ENCODE results near the gene CD22. TPM values are rescaled to one million over a fixed set of nuclear protein-coding genes. Genes with fewer than 3 reads are reported as not detected.

CD22 gene
- total RNA-seq, 4 donors from 2014 or later, result 0.91 to 4.2 TPM; not detected in 2

- no peak overlapping the region for H3K4me3 ChIP-seq (ENCODE audit: low read depth, poor library complexity, severe bottlenecking)
- 39 to 69% methylated on average over 5 of the region's 5 CpGs for WGBS, 2 donors
- peak in 1 of 2 donors; percentile 34 for DNase-seq (ENCODE audit: low spot score in 2 of 2)
- intact Hi-C loops (cut with DNase I; ENCODE audit: low total_unique reads), result no loop called here
- no peak for TF ChIP-seq POLR2A (IDR thresholded peaks at IDR 0.05)
- no peak for TF ChIP-seq CTCF (IDR thresholded peaks at IDR 0.05)
Observed at GRCh38 chr19:35360880-35361420, 32.0 kb downstream of the CD22 start.

GRCh38 chr19:35362261-35363000 is 33.4 kb downstream of the CD22 start:
- intact Hi-C loops (cut with DNase I; ENCODE audit: low total_unique reads), result no loop called here
- no peak overlapping the region for H3K4me3 ChIP-seq (ENCODE audit: low read depth, poor library complexity, severe bottlenecking)
- TF ChIP-seq CTCF (IDR thresholded peaks at IDR 0.05) (no peak), POLR2A (IDR thresholded peaks at IDR 0.05) (no peak)
- peak in 1 of 2 donors; percentile 80 for DNase-seq (ENCODE audit: low spot score in 2 of 2)
- WGBS, 2 donors, result 68 to 70% methylated on average over 7 to 13 of the region's 14 CpGs

- intact Hi-C loops (cut with DNase I; ENCODE audit: low total_unique reads), result no loop called here
- DNase-seq (ENCODE audit: low spot score in 2 of 2), result peak in 1 of 2 donors; percentile 77
- no peak overlapping the region for H3K4me3 ChIP-seq (ENCODE audit: low read depth, poor library complexity, severe bottlenecking)
- TF ChIP-seq POLR2A (IDR thresholded peaks at IDR 0.05), result no peak
- no peak for TF ChIP-seq CTCF (IDR thresholded peaks at IDR 0.05)
- WGBS, 2 donors, result 62 to 73% methylated on average over 7 to 10 of the region's 11 CpGs
Observed at GRCh38 chr19:35363001-35363590, 34.1 kb downstream of the CD22 start.

GRCh38 chr19:35363711-35364425 is 34.9 kb downstream of the CD22 start:
- TF ChIP-seq CTCF (IDR thresholded peaks at IDR 0.05), result no peak
- TF ChIP-seq POLR2A (IDR thresholded peaks at IDR 0.05), result no peak
- peak in 1 of 2 donors; percentile 64 for DNase-seq (ENCODE audit: low spot score in 2 of 2)
- intact Hi-C loops (cut with DNase I; ENCODE audit: low total_unique reads), result no loop called here
- H3K4me3 ChIP-seq (ENCODE audit: low read depth, poor library complexity, severe bottlenecking), result no peak overlapping the region
- 79 to 80% methylated on average over 18 to 19 of the region's 19 CpGs for WGBS, 2 donors

- H3K4me3 ChIP-seq (ENCODE audit: low read depth, poor library complexity, severe bottlenecking), result no peak overlapping the region
- intact Hi-C loops (cut with DNase I; ENCODE audit: low total_unique reads), result no loop called here
- WGBS, 2 donors, result 89 to 94% methylated on average over 4 of the region's 4 CpGs
- peak in 1 of 2 donors; percentile 37 for DNase-seq (ENCODE audit: low spot score in 2 of 2)
- no peak for TF ChIP-seq CTCF (IDR thresholded peaks at IDR 0.05)
- TF ChIP-seq POLR2A (IDR thresholded peaks at IDR 0.05), result no peak
Observed at GRCh38 chr19:35365303-35365702, 36.3 kb downstream of the CD22 start.
